Esophagus muscularis mucosa (tissue), 4 donors: ENCODE measurements around the gene KRT222. TPM values are rescaled to one million over a fixed set of nuclear protein-coding genes. Genes with fewer than 3 reads are reported as not detected.

Experiments used
- DNase-seq: peaks from one replicate; pipeline ENCODE4 v3.0.0-alpha.2; 2017; ENCODE audit errors: extremely low spot score
- H3K27ac ChIP-seq, 4 donors: fragments of 200-600 bp; sonication (generic); replicated peaks in 1 of 4; 1 replicate in 3 of 4; 2 replicates in 1 of 4; pipeline ENCODE4 v1.5.1; 2016 to 2019; ENCODE audit warnings: mild to moderate bottlenecking in 1 of 4
- H3K27me3 ChIP-seq, 4 donors: fragments of 200-600 bp; sonication (generic); one replicate each; pipeline versions ENCODE4 v1.5.1 to v1.6.0; 2016 to 2019
- H3K36me3 ChIP-seq, 4 donors: fragments of 200-600 bp; sonication (generic); one replicate each; pipeline ENCODE4 v1.5.1; 2016 to 2019
- H3K4me1 ChIP-seq, 4 donors: fragments of 200-600 bp; sonication (generic); one replicate each; pipeline ENCODE4 v1.5.1; 2016 to 2019
- H3K4me3 ChIP-seq, 4 donors: fragments of 200-600 bp; sonication (generic); 1 replicate in 2 of 4; 2 replicates in 2 of 4; pipeline ENCODE4 v1.5.1; 2016 to 2019; ENCODE audit warnings: mild to moderate bottlenecking in 4 of 4, moderate library complexity in 1 of 4
- H3K9me3 ChIP-seq, 4 donors: fragments of 200-600 bp; sonication (generic); 1 replicate in 3 of 4; 2 replicates in 1 of 4; pipeline ENCODE4 v1.5.1; 2016 to 2019
- CTCF ChIP-seq, 3 experiments: fragments of 200-600 bp in 2 of 3; fragments of 450-650 bp in 1 of 3; sonication (generic) in 2 of 3; IDR thresholded peaks; one replicate each; pipeline ENCODE4 v1.5.1; 2017 to 2019; ENCODE audit warnings: antibody characterized with exemption in 3 of 3, mild to moderate bottlenecking in 2 of 3, moderate library complexity in 1 of 3
- EP300 ChIP-seq: sonication (generic); formaldehyde crosslinking; IDR thresholded peaks from one replicate; pipeline ENCODE4 v1.6.1; 2017; ENCODE audit warnings: antibody characterized with exemption
- POLR2A ChIP-seq: fragments of 450-650 bp; IDR thresholded peaks from one replicate; pipeline ENCODE4 v1.6.1; 2017; ENCODE audit warnings: antibody characterized with exemption, moderate library complexity, mild to moderate bottlenecking, low read depth
- POLR2AphosphoS5 ChIP-seq, 2 donors: sonication (generic); formaldehyde crosslinking; IDR thresholded peaks; one replicate each; pipeline ENCODE4 v1.6.1; 2017; ENCODE audit warnings: antibody characterized with exemption in 2 of 2
- WGBS: methylation state at CpG from one replicate; pipeline ENCODE4 v1.1.5; 2018; 5-methylcytosine and 5-hydroxymethylcytosine counted together
- intact Hi-C: fragments of 100-400 bp; cut with DNase I; formaldehyde crosslinking; loops from one replicate; pipeline ENCODE4 v1.15.1; 2023
- total RNA-seq, 4 donors: library from RNA; depleted of rRNA; stranded (reverse); fragments of >200 nt; gene quantifications; one replicate each; pipeline versions ENCODE4 v1.1.0 to v1.2.1, GENCODE V29; 2016

The KRT222 gene
- total RNA-seq, 4 donors from 2014 or later = 0.97 to 3.0 (median 2.7) TPM

GRCh38 chr17:40648384-40648968, 16.5 kb downstream of the KRT222 start:
- 7% methylated on average over 28 of the region's 28 CpGs for WGBS
- Histone ChIP-seq H3K27ac (peak overlapping the region; percentile 95 to 98 (median 96)), H3K9me3 (no peaks in the 10 kb centered on the region), H3K27me3 (no peaks in the 10 kb centered on the region), H3K36me3 (peaks cover 0 to 18% (median 11%) of the 10 kb centered on the region in 4 donors), H3K4me1 (peaks cover 23 to 53% (median 50%) of the 10 kb centered on the region in 4 donors), H3K4me3 (peak overlapping the region; percentile 73 to 91 (median 80))
- no peak for DNase-seq
- intact Hi-C loops = no loop called here
- TF ChIP-seq POLR2AphosphoS5 (IDR thresholded peaks at IDR 0.05) (no peak), EP300 (no peak), CTCF (IDR thresholded peaks at IDR 0.05) (no peak), POLR2A (no peak)

GRCh38 chr17:40647624-40648383, 17.2 kb downstream of the KRT222 start, which contains the start of gene SMARCE1:
SMARCE1 (minus strand) TSS chr17:40647818; CDS start chr17:40645802, 2,016 bp downstream.
- peak; percentile 95 for DNase-seq
- peaks cover 23 to 53% (median 49%) of the 10 kb centered on the region in 4 donors for H3K4me1 ChIP-seq
- no peaks in the 10 kb centered on the region for H3K9me3 ChIP-seq
- peak; percentile 46 to 61 for TF ChIP-seq POLR2AphosphoS5 (IDR thresholded peaks at IDR 0.05)
- TF ChIP-seq POLR2A = peak; percentile 18
- no peak for TF ChIP-seq CTCF (IDR thresholded peaks at IDR 0.05)
- H3K36me3 ChIP-seq = peaks cover 0 to 24% (median 15%) of the 10 kb centered on the region in 4 donors
- intact Hi-C loops = no loop called here
- H3K4me3 ChIP-seq = peak within 1 kb of the TSS; percentile 73 to 91 (median 80)
- H3K27me3 ChIP-seq = no peaks in the 10 kb centered on the region
- under 1% methylated on average over 40 of the region's 64 CpGs for WGBS
- H3K27ac ChIP-seq = peak within 1 kb of the TSS; percentile 95 to 98 (median 96)

- intact Hi-C loops = no loop called here
- no peak for DNase-seq
- peaks cover 23 to 53% (median 48%) of the 10 kb centered on the region in 4 donors for H3K4me1 ChIP-seq
Observed at GRCh38 chr17:40646791-40647623, 18.0 kb downstream of the KRT222 start.

GRCh38 chr17:40645943-40646342, 19.0 kb downstream of the KRT222 start:
- WGBS = 68% methylated on average over 2 of the region's 2 CpGs
- no peak overlapping the region for H3K27ac ChIP-seq
- intact Hi-C loops = no loop called here
- peaks cover 10 to 43% (median 33%) of the 10 kb centered on the region in 4 donors for H3K36me3 ChIP-seq
- TF ChIP-seq EP300 (no peak), POLR2AphosphoS5 (IDR thresholded peaks at IDR 0.05) (no peak), POLR2A (no peak), CTCF (IDR thresholded peaks at IDR 0.05) (no peak)
- peaks cover 23 to 53% (median 50%) of the 10 kb centered on the region in 4 donors for H3K4me1 ChIP-seq
- H3K4me3 ChIP-seq = no peak overlapping the region
- no peaks in the 10 kb centered on the region for H3K27me3 ChIP-seq
- DNase-seq = no peak
- H3K9me3 ChIP-seq = no peaks in the 10 kb centered on the region

More at GRCh38 chr17:40646791-40647623, 18.0 kb downstream of the KRT222 start:
- peak overlapping the region; percentile 73 to 91 (median 80) for H3K4me3 ChIP-seq
- H3K27ac ChIP-seq = peak overlapping the region; percentile 95 to 98 (median 96)
- H3K9me3 ChIP-seq = no peaks in the 10 kb centered on the region
- H3K27me3 ChIP-seq = no peaks in the 10 kb centered on the region
- TF ChIP-seq POLR2AphosphoS5 (IDR thresholded peaks at IDR 0.05) (no peak), CTCF (IDR thresholded peaks at IDR 0.05) (no peak), POLR2A (no peak), EP300 (no peak)
- H3K36me3 ChIP-seq = peaks cover 4 to 32% (median 22%) of the 10 kb centered on the region in 4 donors
- WGBS = 8% methylated on average over 16 of the region's 18 CpGs
